NCI-H226 (cell line): ENCODE results near the gene TPRG1L.
A peak's percentile ranks its signal among the peaks of the same experiment; 100 is the strongest.
"Not testable (repeated sequence)": the region's sequence is repeated elsewhere in the genome, so short reads cannot be mapped to it uniquely, and the experiment has no call there.

Source experiments
- DNase-seq: peaks from one replicate; pipeline ENCODE4 v3.0.0-alpha.2; 2015

The TPRG1L gene

DNA sequence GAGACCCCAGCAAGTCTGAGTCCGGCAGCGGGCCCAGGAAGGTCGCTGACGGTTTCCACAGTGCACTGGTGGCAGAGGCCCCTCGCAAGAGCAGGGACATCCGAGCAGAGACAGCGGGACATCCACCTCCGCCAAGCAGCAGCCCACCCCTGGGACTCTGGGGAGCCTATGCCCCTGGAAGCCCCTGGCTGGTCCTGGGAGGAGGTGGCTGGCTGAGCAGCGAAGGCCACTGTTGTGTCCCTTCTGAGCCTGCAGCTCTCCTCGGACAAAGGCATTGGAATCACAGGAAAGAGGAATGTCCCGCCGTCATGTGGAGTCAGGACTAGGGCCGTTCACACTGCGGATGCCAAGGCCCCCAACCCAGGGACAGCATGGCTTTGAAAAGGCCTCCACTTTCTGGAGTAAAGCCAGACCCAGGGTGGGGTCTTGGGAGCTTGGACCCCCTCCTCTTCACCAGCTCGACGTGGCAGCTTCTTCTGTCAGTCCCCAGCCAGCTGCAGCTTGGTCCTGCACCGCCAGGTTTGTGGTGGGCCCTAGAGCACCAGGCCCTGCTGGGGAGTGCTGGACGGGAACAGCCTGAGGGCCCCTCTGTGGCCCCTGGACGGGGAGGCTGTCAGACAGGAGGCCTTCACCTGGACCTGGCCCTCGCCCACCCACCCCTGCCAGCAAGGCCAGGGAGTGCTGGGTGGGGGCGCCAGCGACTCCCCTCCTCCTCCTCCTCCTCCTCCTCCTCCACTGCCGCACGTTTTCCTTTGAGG is 14.9 kb upstream of the TPRG1L start:
- no peak for DNase-seq

DNA sequence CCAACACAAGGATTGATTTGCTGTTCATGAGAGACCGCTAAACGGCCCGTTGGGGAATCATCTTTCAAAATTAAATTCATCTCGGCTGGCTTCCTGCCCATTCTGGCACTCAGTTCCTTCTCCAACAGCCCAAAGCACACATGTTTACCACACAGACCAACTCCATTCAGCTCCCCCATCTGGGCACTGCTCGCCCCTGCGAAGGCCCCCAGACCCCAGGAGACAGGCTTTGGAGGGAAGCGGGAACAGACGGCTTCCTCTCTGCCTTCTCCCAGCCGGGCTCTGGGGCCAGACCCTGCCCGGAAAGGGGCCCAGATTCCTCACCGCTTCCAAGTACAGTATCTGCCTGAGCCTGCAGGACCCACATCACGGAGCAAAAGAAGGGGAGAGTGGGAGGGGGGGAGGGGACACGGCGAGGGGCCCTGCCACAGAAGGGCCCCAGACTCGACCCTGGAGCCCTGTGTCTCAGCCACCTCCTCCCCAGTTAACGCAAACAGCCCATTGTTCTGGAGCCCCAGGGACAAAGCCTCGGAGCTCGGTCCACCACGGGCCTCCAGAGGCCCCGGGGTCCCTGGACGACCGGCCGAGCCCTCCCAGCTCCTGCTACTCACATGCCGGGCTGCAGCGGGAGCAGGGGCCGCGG is 14.2 kb upstream of the TPRG1L start:
- DNase-seq: no peak

- DNase-seq: peak; percentile 71
These were observed 13.4 kb upstream of the TPRG1L start, which contains the start of gene MEGF6 for GRCh38 chr1:3611170-3612019. TSS of gene MEGF6 (minus strand) at chr1:3611508. CDS start at chr1:3611268, 240 bp downstream.

DNA sequence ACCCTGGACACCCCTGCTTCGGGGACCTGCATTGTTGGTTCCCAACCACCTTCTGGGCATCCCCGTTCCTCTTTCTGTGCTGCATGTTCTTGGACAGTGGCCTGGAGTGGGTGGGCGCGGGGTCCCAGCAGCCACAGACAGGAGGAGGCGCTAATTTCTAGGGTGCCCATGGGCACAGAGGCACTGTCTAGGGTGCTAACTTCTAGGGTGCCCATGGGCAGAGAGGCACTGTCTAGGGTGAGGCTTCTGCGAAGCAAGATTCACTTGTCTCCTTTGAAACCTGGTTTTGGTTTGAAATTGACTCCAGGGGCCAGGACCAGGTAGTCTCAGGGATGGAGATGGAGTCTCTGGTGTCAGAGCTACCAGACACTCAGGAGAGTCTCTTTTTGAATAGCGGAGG is 12.7 kb upstream of the TPRG1L start:
- no peak for DNase-seq

- peak; percentile 81 for DNase-seq
These were observed 9.8 kb upstream of the TPRG1L start for GRCh38 chr1:3614755-3615742.

DNA sequence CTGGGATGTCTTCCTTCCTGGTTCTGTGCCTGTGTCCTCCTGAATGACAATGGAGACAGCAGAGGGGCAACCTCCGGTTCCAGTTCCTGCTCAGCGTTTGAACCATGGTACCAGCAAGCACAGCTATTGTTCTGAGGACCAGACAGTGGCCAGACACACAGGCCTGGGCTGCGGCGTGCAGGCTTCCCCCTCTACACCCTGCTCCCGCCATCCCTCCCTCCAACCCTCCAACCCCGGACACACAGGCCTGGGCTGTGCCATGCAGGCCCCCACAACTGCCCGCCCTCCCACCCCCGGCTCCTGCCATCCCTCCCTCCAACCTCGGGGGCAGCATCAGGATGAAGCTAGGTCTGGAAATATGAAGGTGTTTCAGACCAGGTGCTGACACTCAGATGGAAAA is 8.0 kb upstream of the TPRG1L start:
- DNase-seq: no peak

- no peak for DNase-seq
These were observed 6.9 kb upstream of the TPRG1L start for GRCh38 chr1:3617806-3618345.

DNA sequence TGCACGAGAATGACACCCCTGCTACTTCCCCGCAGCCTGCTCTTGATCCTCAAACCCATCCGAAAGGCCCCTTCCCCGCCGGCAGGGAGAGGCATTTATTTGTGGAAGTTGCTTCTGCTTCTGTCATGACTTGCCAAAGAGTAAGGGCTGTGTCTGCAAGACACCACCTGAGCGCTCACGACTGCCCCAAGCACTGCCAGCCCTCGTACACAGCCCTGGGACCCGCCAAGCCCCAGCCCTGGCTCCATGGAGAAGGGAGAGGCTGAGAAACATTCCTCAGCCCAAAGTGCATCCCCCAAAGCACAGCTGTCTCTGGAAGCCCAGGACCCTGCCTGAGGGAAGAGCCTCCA is 6.3 kb upstream of the TPRG1L start:
- no peak for DNase-seq

DNA sequence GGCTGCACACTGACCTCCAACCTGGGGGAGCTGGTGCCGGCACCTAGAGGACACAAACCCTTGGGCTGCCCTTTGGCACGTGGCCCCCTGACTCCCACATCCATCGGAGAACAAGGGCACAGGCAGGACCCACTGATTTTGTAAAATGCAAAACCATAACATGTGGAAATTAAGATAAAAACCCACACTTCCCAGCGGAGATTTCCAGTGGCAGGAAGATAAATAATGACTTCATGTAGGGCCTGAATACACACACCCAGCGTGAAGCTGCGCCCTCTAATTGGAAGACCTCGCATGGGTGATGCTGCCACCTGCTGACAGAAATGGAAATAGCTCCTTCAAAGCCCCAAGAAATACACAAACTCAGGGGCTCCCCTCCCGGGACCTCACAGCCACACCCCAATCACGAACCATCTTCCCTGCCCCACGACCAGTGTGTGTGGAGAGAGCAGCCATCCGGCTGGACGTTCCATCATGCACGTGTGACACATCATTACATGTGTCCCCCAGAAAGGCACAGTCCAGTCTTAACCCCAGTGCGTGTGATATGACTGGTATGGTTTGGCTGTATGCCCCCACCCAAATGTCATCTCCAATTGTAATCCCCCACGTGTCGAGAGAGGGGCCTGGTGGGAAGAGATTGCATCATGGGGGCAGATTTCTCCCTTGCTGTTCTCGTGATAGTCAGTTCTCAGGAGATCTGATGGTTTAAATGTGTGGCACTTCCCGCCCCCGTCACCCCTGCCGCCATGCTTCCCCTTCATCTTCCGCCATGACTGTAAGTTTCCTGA is 5.7 kb upstream of the TPRG1L start:
- DNase-seq: peak; percentile 70

- no peak for DNase-seq
These were observed 4.1 kb upstream of the TPRG1L start for GRCh38 chr1:3620708-3621107.

- DNase-seq: peak; percentile 64
These were observed 3.6 kb upstream of the TPRG1L start for GRCh38 chr1:3621151-3621671.

DNA sequence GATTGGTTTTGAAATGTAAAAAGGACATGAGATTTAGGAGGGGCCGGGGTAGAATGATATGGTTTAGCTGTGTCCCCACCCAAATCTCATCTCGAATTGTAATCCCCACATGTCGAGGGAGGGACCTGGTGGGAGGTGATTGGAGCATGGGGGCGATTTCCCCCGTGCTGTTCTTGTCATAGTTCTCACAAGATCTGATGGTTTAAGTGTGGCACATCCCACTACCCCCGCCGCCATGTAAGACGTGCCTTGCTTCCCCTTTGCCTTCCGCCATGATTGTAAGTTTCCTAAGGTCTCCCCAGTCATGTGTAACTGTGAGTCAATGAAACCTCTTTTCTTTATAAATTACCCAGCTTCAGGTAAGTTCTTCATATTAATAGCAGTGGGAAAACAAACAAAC is 2.7 kb upstream of the TPRG1L start:
- not testable (repeated sequence) for DNase-seq

DNA sequence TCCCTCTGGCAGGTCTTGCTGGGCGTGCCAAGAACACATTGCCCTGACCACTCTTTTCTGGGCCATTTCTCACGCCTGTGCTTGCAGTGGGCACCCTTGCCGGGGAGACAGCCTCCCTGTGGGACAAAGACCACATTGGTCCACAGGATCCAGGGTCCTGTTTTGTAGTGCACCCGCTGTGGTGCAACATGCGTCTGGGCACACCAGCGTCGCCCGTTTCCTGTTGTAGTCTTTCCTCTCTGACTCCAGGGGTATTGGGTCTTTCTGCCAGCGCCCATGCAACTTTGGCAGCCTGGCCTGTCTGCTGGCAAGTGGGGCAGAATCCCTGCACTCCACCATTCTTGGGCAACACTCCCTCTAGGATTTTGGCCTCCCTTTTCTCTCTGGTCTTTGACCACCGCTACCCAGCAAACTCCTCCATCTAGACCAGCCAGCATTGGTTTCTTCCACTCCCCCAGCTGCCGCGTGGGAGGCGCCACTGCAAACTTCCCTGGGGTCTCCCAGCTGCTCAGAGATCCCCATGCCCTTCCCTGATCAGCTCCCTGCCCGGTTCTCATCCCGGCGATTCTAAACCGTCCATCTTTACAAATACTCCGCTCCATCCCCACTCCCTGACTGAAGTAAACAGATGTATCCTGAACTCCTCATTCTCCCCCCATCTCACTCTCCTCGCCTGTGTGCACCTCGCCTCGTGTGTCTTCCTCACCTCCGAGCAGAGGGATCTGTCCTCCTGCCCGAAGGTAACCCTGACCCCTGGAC is 1.2 kb upstream of the TPRG1L start:
- no peak for DNase-seq

DNA sequence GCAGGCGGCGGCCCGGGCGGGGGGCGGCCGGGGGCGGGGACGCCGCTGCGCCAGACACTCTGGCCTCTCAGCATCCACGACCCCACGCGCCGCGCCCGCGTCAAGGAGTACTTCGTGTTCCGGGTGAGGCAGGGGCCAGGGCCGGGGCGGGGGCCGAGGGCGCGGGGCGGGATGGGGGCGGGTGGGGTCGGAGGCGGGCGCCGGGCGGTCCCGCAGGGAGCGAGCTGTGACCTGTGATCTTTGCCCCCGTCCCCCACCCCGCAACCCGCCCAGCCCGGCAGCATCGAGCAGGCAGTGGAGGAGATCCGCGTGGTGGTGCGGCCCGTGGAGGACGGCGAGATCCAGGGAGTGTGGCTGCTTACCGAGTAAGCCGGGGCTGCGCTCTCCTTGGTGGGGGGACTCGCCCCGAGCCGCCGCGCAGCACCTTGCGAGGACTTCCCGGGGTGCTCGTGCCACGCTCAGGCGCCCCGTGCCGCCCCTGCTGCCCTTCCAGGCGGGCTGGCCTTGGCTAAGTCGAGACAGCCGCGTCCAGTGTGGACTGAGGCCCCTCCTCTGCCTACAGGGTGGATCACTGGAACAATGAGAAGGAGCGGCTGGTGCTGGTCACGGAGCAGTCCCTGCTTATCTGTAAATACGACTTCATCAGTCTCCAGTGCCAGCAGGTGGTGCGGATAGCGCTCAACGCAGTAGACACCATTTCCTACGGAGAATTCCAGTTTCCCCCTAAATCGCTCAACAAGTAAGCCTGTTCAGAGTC is 514 bp downstream of the TPRG1L start:
- DNase-seq: no peak

GRCh38 chr1:3626025-3626424 is 1.2 kb downstream of the TPRG1L start:
- DNase-seq: no peak

DNA sequence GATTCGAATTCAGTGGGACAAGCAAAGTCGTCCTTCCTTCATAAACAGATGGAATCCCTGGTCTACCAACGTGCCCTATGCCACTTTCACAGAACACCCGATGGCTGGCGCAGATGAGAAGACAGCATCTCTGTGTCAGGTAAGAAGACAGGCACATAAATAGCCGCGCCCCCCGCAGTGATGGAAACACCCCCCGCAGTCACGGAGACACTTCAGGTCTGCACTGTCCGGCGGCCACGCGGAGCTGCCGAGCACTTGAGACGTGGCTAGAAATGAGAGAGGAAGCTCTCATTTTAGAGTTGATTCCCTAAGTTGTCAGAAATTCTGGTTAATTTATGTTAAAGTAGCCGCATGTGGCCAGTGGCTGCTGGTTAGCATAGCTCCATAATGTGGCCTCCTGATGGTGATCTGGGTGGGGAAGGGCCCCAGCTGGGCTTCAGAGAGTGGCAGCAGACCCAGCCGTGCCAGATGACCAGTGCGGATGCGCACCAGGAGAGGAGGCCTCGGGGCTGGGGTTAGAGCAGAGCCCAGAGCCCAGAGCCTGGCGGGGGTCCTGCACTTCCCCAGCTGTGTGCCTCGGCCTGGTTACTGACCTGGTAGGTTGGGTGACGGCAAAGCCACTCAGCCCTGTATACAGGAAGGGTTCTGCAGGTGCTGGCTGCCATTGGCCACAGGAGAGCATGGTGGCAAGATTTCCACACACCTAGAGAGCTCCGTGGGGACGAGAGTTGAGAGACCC is 2.9 kb downstream of the TPRG1L start:
- DNase-seq: no peak

GRCh38 chr1:3628445-3628844 is 3.6 kb downstream of the TPRG1L start:
- DNase-seq: no peak

GRCh38 chr1:3629561-3630160 is 4.8 kb downstream of the TPRG1L start:
- DNase-seq: no peak
